CD4-positive, alpha-beta T cell treated with Interleukin-12 subunit alpha and Interleukin-12 subunit beta, for 1 hour (primary cell): ENCODE results near the gene BMPR1B.

Experiments
- DNase-seq: peaks from one replicate; pipeline ENCODE4 v3.0.0-alpha.2; 2020

Gene BMPR1B

GRCh38 chr4:94757192-94758140, at the start of gene BMPR1B:
TSS of gene BMPR1B (plus strand) at chr4:94757955. CDS start at chr4:95104425, 346,470 bp downstream.
- no peak for DNase-seq

- no peak for DNase-seq
Observed at GRCh38 chr4:94711635-94712034, 46.1 kb upstream of the BMPR1B start.

GRCh38 chr4:94714365-94715160, 43.2 kb upstream of the BMPR1B start:
- DNase-seq = no peak

GRCh38 chr4:94715726-94716125, 42.0 kb upstream of the BMPR1B start:
- DNase-seq = no peak

- no peak for DNase-seq
Observed at GRCh38 chr4:94721310-94721709, 36.4 kb upstream of the BMPR1B start.

GRCh38 chr4:94722270-94722669, 35.5 kb upstream of the BMPR1B start:
- DNase-seq = no peak

- no peak for DNase-seq
Observed at GRCh38 chr4:94722748-94723147, 35.0 kb upstream of the BMPR1B start.

- no peak for DNase-seq
Observed at GRCh38 chr4:94724016-94724790, 33.6 kb upstream of the BMPR1B start.

GRCh38 chr4:94726524-94727123, 31.1 kb upstream of the BMPR1B start:
- DNase-seq = no peak

- DNase-seq = no peak
Observed at GRCh38 chr4:94728056-94728766, 29.5 kb upstream of the BMPR1B start.

- DNase-seq = no peak
Observed at GRCh38 chr4:94732358-94732698, 25.4 kb upstream of the BMPR1B start.

- no peak for DNase-seq
Observed at GRCh38 chr4:94739741-94740140, 18.0 kb upstream of the BMPR1B start.

GRCh38 chr4:94741304-94741703, 16.5 kb upstream of the BMPR1B start:
- DNase-seq = no peak

GRCh38 chr4:94743838-94744237, 13.9 kb upstream of the BMPR1B start:
- no peak for DNase-seq

- DNase-seq = no peak
Observed at GRCh38 chr4:94744850-94745249, 12.9 kb upstream of the BMPR1B start.

- DNase-seq = no peak
Observed at GRCh38 chr4:94746746-94747145, 11.0 kb upstream of the BMPR1B start.

GRCh38 chr4:94758141-94758699, 465 bp downstream of the BMPR1B start:
- DNase-seq = no peak

GRCh38 chr4:94758700-94759399, 1.1 kb downstream of the BMPR1B start:
- no peak for DNase-seq

GRCh38 chr4:94759767-94760211, 2.0 kb downstream of the BMPR1B start:
- DNase-seq = no peak

GRCh38 chr4:94762326-94762725, 4.6 kb downstream of the BMPR1B start:
- DNase-seq = no peak

GRCh38 chr4:94763005-94763404, 5.2 kb downstream of the BMPR1B start:
- no peak for DNase-seq
